HUES48 (cell line): Measurements from ENCODE around the gene AGMO.

ENCODE experiments used
- H3K27ac ChIP-seq: one replicate; pipeline ENCODE4 v1.7.0; 2013; ENCODE audit warnings: low read depth, low read length, inconsistent platforms
- H3K27me3 ChIP-seq: 2 replicates; pipeline ENCODE4 v1.6.1; 2013; ENCODE audit warnings: mild to moderate bottlenecking, low read length; ENCODE audit not compliant: control insufficient read depth, insufficient read depth
- H3K36me3 ChIP-seq: 2 replicates; pipeline ENCODE4 v1.6.1; 2013; ENCODE audit warnings: low read length; ENCODE audit not compliant: control insufficient read depth, insufficient read depth
- H3K4me1 ChIP-seq: 2 replicates; pipeline ENCODE4 v1.6.1; 2013; ENCODE audit warnings: mild to moderate bottlenecking, low read length; ENCODE audit not compliant: control insufficient read depth, insufficient read depth
- H3K4me3 ChIP-seq: 2 replicates; pipeline ENCODE4 v1.5.1; 2013; ENCODE audit warnings: mild to moderate bottlenecking, low read depth, low read length
- H3K9ac ChIP-seq: 2 replicates; pipeline ENCODE4 v1.6.1; 2013; ENCODE audit warnings: mild to moderate bottlenecking, low read depth, low read length, moderate library complexity
- H3K9me3 ChIP-seq: 2 replicates; pipeline ENCODE4 v1.6.1; 2013; ENCODE audit warnings: low read length; ENCODE audit not compliant: control insufficient read depth, insufficient read depth

AGMO gene

GRCh38 chr7:15485998-15486397 is 75.8 kb downstream of the AGMO start:
- H3K9me3 ChIP-seq: no peaks in the 10 kb centered on the region
- no peaks in the 10 kb centered on the region for H3K27me3 ChIP-seq
- H3K27ac ChIP-seq: no peak overlapping the region
- no peaks in the 10 kb centered on the region for H3K4me1 ChIP-seq
- no peak overlapping the region for H3K9ac ChIP-seq
- no peak overlapping the region for H3K4me3 ChIP-seq
- H3K36me3 ChIP-seq: no peaks in the 10 kb centered on the region

- H3K27ac ChIP-seq: no peak overlapping the region
- H3K27me3 ChIP-seq: no peaks in the 10 kb centered on the region
- H3K9me3 ChIP-seq: no peaks in the 10 kb centered on the region
- H3K9ac ChIP-seq: no peak overlapping the region
- no peak overlapping the region for H3K4me3 ChIP-seq
- H3K36me3 ChIP-seq: no peaks in the 10 kb centered on the region
- H3K4me1 ChIP-seq: no peaks in the 10 kb centered on the region
Measured at GRCh38 chr7:15485431-15485830, 76.4 kb downstream of the AGMO start.

- H3K27ac ChIP-seq: no peak overlapping the region
- H3K9ac ChIP-seq: no peak overlapping the region
- no peaks in the 10 kb centered on the region for H3K4me1 ChIP-seq
- H3K36me3 ChIP-seq: no peaks in the 10 kb centered on the region
- H3K9me3 ChIP-seq: no peaks in the 10 kb centered on the region
- H3K27me3 ChIP-seq: no peaks in the 10 kb centered on the region
- no peak overlapping the region for H3K4me3 ChIP-seq
Measured at GRCh38 chr7:15481132-15481531, 80.7 kb downstream of the AGMO start.

GRCh38 chr7:15478401-15478800 is 83.4 kb downstream of the AGMO start:
- Histone ChIP-seq H3K27me3 (no peaks in the 10 kb centered on the region), H3K9me3 (no peaks in the 10 kb centered on the region), H3K36me3 (no peaks in the 10 kb centered on the region), H3K4me3 (no peak overlapping the region), H3K27ac (no peak overlapping the region), H3K4me1 (no peaks in the 10 kb centered on the region), H3K9ac (no peak overlapping the region)

- no peaks in the 10 kb centered on the region for H3K27me3 ChIP-seq
- no peak overlapping the region for H3K9ac ChIP-seq
- no peaks in the 10 kb centered on the region for H3K9me3 ChIP-seq
- H3K36me3 ChIP-seq: no peaks in the 10 kb centered on the region
- no peaks in the 10 kb centered on the region for H3K4me1 ChIP-seq
- H3K4me3 ChIP-seq: no peak overlapping the region
- no peak overlapping the region for H3K27ac ChIP-seq
Measured at GRCh38 chr7:15476531-15476918, 85.3 kb downstream of the AGMO start.

DNA sequence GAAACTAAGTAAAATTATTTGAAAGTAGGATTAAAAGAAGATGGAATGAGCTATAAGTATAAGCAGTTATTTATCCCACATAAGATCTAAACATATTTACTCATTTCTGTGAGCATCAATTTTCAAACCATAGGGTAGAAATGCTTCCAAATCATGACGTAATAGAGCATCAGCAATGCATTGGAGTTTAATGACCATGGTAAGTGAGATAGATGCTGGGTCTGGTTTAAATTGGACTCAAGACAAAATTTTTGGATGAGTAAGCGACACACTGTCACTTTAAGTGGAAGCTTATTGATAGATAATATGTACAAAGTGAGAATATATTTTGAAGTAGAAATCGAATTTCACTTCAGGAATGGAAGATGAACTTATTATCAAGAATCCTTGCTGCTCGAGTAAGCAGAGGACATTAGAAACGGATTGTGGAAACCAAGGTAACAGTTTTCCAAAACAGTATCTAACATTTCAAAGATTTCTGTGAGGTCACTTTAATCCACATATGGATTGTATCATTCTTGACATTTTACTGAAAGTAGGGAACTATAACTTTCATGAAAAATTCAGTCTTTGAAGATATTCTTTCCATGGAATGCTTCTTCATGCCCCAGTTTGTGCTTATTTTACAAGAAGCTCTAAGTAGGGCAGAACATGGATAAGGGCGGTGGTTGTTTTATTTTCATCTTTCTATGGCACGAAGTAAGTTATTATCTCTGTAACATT is 85.8 kb downstream of the AGMO start:
- no peak overlapping the region for H3K9ac ChIP-seq
- H3K9me3 ChIP-seq: no peaks in the 10 kb centered on the region
- H3K27me3 ChIP-seq: no peaks in the 10 kb centered on the region
- H3K27ac ChIP-seq: no peak overlapping the region
- H3K4me1 ChIP-seq: no peaks in the 10 kb centered on the region
- H3K4me3 ChIP-seq: no peak overlapping the region
- H3K36me3 ChIP-seq: no peaks in the 10 kb centered on the region

DNA sequence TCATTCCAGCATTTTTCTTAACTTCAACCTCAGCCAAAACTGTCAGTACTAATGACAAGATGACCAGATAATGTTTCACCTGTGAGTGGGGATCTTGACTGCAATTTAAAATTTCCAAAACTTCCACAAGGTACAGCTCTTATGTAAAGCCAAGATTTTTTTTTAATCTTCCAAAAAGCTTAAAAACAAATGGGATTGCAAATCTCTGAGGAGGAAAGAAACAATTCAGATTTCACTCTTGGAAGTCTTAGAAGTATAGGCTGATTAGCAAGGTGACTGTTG is 90.2 kb downstream of the AGMO start:
- Histone ChIP-seq H3K4me3 (no peak overlapping the region), H3K27me3 (no peaks in the 10 kb centered on the region), H3K4me1 (no peaks in the 10 kb centered on the region), H3K27ac (no peak overlapping the region), H3K9me3 (no peaks in the 10 kb centered on the region), H3K9ac (no peak overlapping the region), H3K36me3 (no peaks in the 10 kb centered on the region)

- no peak overlapping the region for H3K9ac ChIP-seq
- H3K4me1 ChIP-seq: no peaks in the 10 kb centered on the region
- H3K9me3 ChIP-seq: no peaks in the 10 kb centered on the region
- H3K36me3 ChIP-seq: no peaks in the 10 kb centered on the region
- no peak overlapping the region for H3K27ac ChIP-seq
- H3K27me3 ChIP-seq: no peaks in the 10 kb centered on the region
- no peak overlapping the region for H3K4me3 ChIP-seq
Measured at GRCh38 chr7:15470825-15471668, 90.8 kb downstream of the AGMO start.

GRCh38 chr7:15464667-15465121 is 97.1 kb downstream of the AGMO start:
- H3K36me3 ChIP-seq: no peaks in the 10 kb centered on the region
- H3K27ac ChIP-seq: no peak overlapping the region
- H3K27me3 ChIP-seq: no peaks in the 10 kb centered on the region
- H3K4me1 ChIP-seq: no peaks in the 10 kb centered on the region; the same call in 1 of the 2 replicates
- H3K9ac ChIP-seq: no peak overlapping the region
- no peaks in the 10 kb centered on the region for H3K9me3 ChIP-seq
- H3K4me3 ChIP-seq: no peak overlapping the region

DNA sequence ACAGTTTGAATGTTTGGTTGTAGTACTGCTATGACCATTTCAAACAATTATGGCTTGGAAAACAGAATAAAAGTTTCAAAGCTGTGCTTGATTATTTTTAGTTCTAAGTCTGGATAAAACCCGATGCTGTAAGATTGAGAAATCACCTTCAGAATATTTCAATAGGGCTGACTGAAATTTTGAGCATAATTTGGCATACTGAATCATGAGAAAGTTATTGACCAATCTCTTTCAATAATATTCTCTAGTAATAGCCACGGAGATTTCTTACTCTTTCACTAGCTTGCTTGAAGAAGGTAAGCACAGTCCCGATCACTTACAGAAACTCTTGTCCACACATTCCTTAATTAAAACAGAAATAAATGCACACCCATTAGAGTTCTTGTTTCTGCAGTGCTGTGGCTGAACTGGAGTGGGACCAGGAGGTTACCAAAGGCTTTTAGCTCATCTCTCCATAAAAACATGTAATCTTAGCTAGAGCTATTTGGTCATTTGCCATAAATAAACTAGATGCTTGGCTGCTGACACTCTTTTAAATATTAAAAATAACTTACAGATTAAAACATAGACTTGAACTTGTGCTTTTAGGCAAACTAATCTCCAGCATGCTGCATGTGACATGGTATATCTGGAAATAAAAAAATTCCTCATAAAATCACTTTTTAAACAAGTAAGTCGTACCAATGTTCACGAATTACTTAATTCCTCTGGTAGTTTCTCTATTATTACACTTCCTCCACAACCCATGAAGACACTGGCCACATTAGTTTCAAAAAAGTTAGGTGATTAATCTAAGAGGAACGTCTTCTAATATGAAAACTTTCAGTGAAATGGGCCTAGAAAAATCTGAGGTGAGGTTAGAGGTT is 97.8 kb downstream of the AGMO start:
- Histone ChIP-seq H3K36me3 (no peaks in the 10 kb centered on the region), H3K4me3 (no peak overlapping the region), H3K9ac (no peak overlapping the region), H3K27ac (no peak overlapping the region), H3K27me3 (no peaks in the 10 kb centered on the region), H3K4me1 (no peaks in the 10 kb centered on the region; the same call in 1 of the 2 replicates), H3K9me3 (no peaks in the 10 kb centered on the region)
